Activated gamma-delta T cell (primary cell): ENCODE results near the gene TUBGCP2.
A peak's percentile ranks its signal among the peaks of the same experiment; 100 is the strongest.
"Not testable (repeated sequence)": the region's sequence is repeated elsewhere in the genome, so short reads cannot be mapped to it uniquely, and the experiment has no call there.

ENCODE experiments used
- DNase-seq: peaks from one replicate; lab custom pipeline; 2025; lab: John Stamatoyannopoulos, UW

TUBGCP2 gene

GRCh38 chr10:133324857-133325260, 16.2 kb upstream of the TUBGCP2 start:
- DNase-seq, result no peak

- DNase-seq, result no peak
Observed at GRCh38 chr10:133324198-133324792, 15.6 kb upstream of the TUBGCP2 start.

DNA sequence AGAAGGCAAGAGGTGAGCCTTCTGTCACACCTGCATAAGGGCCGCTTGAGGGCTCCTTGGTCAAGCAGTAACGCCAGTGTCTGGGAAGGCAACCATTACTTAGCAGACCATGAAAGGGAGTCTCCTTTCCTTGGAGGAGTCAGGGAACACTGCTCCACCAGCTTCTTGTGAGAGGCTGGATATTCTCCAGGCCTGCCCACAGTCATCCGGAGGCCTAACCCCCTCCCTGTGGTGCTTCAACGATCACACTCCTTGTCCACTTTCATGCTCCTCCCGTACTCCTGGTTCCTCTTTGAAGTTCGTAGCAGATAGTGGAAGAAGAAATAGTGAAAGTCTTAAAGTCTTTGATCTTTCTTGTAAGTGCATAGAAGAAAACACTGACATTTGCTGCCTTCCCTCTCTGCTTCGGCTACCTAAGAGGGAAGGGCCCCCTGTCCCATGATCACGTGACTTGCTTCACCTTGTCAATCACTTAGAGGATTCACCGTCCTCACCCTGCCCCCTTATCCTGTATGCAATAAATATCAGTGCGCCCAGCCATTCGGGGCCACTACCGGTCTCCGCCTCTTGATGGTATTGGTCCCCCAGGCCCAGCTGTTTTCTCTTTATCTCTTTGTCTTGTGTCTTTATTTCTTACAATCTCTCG, 13.5 kb upstream of the TUBGCP2 start:
- DNase-seq, result not testable (repeated sequence)

- DNase-seq, result not testable (repeated sequence)
Observed at GRCh38 chr10:133320852-133321422, 12.3 kb upstream of the TUBGCP2 start.

DNA sequence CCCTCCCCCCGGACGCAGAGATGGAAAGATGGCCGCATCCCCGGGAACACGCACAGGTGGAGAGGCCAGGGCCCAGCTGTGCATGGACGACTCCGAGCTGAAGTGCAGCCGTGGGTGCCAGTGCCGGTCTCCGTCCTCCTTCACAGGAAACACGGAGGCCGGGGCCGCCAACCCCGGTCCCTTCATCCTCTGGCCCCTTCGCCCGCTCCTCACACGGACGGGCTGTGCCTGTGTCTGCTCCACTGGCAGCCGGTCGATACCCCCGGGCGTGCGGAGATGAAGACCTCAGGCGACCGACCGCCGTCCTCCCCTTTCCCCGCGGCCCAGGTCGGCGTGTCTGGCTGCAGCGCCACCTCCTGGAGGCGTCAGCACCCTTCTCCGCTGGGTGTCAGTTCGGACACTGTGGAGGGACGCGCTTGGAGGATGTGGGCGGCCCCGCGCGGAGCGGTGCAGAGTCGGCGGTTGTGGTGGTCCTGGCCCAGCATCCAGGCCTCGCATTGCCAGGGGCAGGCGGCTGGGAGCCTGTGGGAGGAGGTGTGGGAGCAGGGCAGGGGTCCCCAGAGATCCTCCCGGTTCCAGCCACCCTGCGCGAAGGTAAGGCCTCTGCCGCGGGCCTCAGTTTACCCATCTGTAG, 9.9 kb upstream of the TUBGCP2 start:
- DNase-seq, result peak; percentile 49

DNA sequence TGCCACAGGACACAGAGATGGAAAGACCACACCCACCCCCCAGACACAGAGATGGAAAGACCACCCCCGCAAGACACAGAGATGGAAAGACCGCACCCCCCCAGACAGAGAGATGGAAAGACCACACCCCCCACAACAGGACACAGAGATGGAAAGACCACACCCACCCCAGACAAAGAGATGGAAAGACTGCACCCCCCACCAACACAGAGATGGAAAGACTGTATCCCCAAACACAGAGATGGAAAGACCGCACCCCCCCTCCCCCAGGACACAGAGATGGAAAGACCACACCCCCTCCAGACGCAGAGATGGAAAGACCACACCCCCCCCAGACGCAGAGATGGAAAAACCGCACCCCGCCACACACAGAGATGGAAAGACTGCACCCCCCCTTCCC, 8.1 kb upstream of the TUBGCP2 start:
- no peak for DNase-seq

DNA sequence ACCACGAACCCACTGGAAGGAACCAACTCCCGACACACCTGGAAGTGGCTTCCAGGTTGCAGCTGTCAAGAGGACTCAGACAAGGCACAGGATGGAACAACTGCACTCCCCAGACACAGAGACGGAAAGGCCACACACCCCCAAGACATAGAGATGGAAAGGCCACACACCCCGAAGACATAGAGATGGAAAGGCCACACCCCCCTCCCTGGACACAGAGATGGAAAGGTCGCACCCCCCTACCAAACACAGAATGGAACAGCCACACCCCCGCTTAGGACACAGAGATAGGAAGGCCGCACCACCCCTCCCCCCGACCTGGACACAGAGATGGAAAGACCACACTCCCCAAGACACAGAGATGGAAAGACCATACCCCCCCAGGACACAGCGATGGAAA, 7.6 kb upstream of the TUBGCP2 start:
- no peak for DNase-seq

DNA sequence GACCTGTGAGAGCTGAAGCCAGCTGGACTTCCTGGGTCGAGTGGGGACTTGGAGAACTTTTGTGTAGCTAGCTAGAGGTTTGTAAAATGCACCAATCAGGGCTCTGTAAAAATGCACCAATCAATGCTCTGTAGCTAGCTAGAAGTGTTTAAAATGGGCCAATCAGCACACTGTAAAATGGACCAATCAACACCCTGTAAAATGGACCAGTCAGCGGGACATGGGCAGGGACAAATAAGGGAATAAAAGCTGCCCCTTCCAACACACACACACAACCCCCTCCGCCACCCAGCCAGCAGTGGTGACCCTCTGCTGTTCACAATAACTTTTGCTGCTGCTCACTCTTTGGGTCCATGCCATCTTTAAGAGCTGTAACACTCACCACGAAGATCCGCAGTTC, 7.2 kb upstream of the TUBGCP2 start:
- DNase-seq, result no peak

DNA sequence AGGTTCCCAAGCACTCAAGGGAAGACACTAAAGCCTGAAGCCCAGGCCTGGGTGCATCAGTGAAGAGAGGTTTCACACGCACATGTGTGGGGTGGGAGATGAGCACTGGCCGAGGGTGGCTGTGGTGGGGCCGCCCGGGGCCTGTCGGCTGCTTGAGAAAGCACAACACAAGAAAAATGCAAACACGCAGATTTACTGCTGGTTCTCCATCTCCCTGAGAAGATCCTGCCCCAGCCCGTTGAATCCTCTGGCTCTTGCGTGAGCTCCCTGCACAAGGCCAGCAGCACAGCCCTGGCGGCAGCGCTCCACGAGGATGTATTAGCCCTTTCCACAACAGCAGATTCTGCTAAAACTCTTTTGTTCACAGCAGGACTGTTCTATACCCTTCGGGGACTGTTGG, 6.2 kb upstream of the TUBGCP2 start:
- DNase-seq, result no peak

DNA sequence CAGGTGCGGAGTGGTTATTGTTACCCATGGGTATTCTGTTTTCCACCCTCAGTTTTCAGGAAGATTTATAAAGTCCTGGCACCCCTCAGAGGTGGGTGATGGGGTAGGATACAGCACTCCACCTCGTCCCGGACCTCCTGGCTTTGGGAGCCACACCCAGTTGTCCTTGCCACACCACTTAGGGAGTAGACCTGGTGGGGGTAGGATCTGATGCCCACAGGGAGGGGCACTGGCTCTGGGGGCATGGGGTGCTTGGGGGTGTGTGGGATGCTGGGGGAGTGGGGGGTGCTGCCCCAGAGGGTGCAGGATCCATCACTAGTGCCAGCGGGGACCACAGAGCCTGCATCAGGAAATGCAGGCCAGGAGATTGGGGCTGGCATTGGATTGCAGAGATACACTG, 4.5 kb upstream of the TUBGCP2 start:
- DNase-seq, result no peak

DNA sequence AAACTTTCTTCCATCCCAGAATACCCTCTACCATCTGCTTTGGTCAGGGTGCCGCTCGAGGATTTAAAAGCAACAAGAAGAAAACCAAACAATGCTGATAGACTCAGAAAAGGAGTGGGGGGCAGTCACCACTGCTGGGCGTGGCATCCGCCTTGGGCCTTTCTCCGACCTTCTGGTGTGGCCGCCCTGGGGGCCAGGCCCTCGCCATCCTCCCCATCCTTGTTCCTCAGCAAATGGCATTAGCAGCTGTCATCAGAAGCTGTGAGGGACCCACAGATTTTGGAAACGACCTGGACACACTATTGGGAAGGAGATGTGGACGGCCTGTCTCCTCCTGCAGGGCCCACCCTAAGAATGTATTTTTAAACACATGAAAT, 4.1 kb upstream of the TUBGCP2 start:
- DNase-seq, result no peak

- DNase-seq, result no peak
Observed at GRCh38 chr10:133312016-133312768, 3.5 kb upstream of the TUBGCP2 start.

GRCh38 chr10:133311570-133311969, 2.9 kb upstream of the TUBGCP2 start:
- no peak for DNase-seq

DNA sequence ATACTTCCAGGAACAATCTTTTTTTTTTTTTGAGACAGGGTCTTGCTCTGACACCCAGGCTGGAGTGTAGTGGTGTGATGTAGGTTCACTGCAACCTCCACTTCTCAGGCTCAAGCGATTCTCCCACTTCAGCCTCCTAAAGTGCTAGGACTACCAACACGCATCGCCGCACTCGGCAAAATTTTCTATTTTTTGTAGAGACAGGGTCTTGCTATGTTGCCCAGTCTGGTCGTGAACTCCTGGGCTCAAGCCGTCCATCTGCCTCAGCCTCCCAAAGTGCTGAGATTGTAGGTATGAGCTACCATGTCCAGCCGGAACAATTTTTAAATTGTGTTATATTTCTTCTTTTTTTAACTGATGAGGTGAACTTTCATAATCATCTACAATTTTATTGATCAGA, 2.1 kb upstream of the TUBGCP2 start:
- no peak for DNase-seq

- no peak for DNase-seq
Observed at GRCh38 chr10:133310399-133310755, 1.7 kb upstream of the TUBGCP2 start.

DNA sequence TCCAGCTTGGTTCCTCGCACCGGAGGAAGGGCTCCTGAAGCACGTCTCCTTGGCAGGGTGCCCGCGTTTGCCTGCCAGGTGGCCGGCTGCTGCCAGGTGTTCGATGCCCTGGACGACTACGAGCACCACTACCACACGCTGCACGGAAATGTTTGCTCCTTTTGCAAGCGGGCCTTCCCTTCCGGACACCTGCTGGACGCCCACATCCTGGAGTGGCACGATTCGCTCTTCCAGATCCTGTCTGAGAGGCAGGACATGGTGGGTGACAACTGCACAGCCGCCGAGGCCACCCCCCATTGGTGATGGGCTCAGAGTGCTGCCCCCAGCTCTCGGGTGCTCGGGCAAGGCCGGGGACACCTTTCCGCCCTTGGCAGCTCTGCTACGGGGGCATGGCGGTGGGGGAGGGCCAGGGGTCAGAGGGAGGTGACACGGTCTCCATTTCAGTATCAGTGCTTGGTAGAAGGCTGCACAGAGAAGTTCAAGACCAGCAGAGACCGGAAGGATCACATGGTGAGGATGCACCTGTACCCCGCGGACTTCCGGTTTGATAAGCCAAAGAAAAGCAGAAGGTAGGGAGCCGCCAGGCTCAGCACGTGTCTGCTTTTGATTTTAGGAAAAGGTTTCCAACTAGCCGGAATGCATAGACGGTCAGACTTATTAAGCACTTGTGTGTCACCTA, 1.2 kb upstream of the TUBGCP2 start:
- no peak for DNase-seq

GRCh38 chr10:133309100-133309719, 538 bp upstream of the TUBGCP2 start:
- peak; percentile 93 for DNase-seq

DNA sequence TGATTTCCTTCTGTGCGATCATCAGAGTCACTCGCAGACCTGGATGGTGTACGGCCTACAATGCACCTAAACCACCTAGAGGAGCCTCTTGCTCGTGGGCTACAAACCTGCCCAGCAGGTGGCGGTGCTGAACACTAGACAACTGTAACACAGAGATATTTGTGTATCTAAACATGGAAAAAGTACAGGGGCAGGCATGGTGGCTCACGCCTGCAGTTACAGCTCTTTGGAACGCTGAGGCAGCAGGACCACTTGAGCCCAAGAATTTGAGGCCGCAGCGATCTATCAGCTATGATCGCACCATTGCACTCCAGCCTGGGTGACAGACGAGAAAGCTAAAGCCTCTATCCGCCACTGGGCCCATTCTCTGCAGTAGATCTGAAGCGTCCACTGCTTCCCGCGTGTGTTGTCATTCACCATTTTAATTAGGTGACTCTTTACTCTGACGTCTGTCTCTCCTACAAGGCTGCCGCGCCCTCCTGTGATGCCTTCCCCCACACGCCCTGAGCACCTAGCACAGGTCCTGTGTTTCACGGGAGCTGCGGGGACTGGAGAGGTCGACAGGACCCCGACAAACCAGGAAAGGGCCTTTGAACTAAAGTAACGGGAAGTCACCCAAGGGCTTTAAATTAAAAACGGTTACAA, 774 bp downstream of the TUBGCP2 start:
- no peak for DNase-seq

DNA sequence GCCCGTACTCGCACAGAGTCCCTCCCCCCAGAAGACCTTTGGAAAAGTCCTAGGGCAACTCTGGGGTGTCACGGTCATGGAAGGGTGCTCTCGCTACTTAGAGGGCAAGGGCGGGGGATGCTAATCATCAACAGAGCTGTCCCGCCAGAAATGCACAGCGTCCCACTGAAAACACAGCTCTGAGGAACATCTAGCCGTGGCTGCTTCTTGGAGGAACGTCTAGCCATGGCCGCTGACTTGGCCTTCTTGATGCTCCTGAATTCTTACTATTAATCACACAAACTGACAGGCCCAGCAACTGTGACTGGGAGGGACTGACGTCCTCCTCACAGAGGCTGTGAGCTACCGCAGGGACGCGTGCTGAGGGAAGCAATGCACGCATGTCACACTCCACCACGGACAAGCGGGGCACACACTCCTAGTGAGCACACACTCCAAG, 1.7 kb downstream of the TUBGCP2 start:
- DNase-seq, result no peak

DNA sequence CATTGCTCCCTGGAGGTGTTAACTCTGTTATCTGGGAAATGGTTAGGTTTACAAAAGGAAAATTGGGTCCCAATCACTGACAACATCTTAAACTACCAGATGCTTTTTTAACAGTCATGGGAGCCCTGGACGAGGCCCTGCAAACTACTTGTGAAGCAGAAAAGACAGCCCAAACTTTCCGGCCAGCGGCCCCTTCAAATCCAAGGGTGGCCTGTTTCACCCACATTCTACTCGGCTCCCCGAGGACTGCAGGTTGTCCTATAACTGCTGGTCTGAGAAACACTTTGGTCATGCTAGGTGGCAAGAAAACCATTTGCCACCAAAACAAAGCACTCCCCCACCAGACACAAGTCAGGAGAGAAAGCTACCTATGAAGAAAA, 2.6 kb downstream of the TUBGCP2 start:
- no peak for DNase-seq

DNA sequence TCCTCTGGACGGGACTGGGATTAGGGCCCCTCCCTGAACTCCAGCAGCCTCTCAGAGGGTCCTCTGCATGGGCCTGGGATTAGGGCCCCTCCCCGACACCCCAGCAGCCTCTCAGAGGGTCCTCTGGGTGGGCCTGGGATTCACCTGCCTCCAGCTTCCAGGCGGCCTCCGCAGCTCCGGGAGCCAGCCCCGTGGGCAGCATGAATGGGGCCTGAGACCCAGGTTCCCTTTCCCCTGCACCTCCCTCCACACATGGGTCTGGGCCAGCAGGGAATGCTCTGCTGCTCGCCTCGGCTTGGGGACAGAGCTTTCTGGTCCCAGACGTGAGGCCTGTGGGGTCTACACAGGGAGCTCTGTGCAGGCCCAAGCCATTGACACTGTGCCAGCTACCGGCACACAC, 5.5 kb downstream of the TUBGCP2 start:
- DNase-seq, result no peak
